Esophagus muscularis mucosa (tissue), 3 donors: ENCODE results near the gene AQP6.

Source experiments
- EP300 ChIP-seq: sonication (generic); formaldehyde crosslinking; IDR thresholded peaks from one replicate; pipeline ENCODE4 v1.6.1; 2017; ENCODE audit warnings: antibody characterized with exemption
- TF ChIP-seq, protein P1 (sequence below), 3 experiments: fragments of 200-600 bp in 2 of 3; fragments of 450-650 bp in 1 of 3; sonication (generic) in 2 of 3; IDR thresholded peaks; one replicate each; pipeline ENCODE4 v1.5.1; 2017 to 2019; ENCODE audit warnings: antibody characterized with exemption in 3 of 3, mild to moderate bottlenecking in 2 of 3, moderate library complexity in 1 of 3

GRCh38 chr12:49979016-49979586 lies 6.4 kb downstream of the AQP6 start:
- TF ChIP-seq, protein P1, sequence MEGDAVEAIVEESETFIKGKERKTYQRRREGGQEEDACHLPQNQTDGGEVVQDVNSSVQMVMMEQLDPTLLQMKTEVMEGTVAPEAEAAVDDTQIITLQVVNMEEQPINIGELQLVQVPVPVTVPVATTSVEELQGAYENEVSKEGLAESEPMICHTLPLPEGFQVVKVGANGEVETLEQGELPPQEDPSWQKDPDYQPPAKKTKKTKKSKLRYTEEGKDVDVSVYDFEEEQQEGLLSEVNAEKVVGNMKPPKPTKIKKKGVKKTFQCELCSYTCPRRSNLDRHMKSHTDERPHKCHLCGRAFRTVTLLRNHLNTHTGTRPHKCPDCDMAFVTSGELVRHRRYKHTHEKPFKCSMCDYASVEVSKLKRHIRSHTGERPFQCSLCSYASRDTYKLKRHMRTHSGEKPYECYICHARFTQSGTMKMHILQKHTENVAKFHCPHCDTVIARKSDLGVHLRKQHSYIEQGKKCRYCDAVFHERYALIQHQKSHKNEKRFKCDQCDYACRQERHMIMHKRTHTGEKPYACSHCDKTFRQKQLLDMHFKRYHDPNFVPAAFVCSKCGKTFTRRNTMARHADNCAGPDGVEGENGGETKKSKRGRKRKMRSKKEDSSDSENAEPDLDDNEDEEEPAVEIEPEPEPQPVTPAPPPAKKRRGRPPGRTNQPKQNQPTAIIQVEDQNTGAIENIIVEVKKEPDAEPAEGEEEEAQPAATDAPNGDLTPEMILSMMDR (IDR thresholded peaks at IDR 0.05) = no peak
- TF ChIP-seq EP300 = no peak
